GM19328 (cell line): ENCODE data around the gene POGLUT2.

Experiments
- ATAC-seq: cut with Tn5 transposase; IDR thresholded peaks from one replicate; pipeline ENCODE4 v1.9.1; 2021; ENCODE audit warnings: mild to moderate bottlenecking, moderate library complexity; ENCODE audit not compliant: unreplicated experiment

Gene POGLUT2

GRCh38 chr13:102798581-102799425 is at the start of gene POGLUT2, which contains the start of gene BIVM:
Gene POGLUT2 (minus strand): TSS chr13:102798976. CDS start chr13:102798670, 306 bp downstream.
Gene BIVM (plus strand): TSS chr13:102799119. CDS start chr13:102807268, 8,149 bp downstream.
- peak; percentile 69 for ATAC-seq

- no peak for ATAC-seq
These were observed 48.8 kb upstream of the POGLUT2 start for GRCh38 chr13:102847272-102848234.

- ATAC-seq: peak; percentile 36
These were observed 47.7 kb upstream of the POGLUT2 start for GRCh38 chr13:102846261-102847015.

DNA sequence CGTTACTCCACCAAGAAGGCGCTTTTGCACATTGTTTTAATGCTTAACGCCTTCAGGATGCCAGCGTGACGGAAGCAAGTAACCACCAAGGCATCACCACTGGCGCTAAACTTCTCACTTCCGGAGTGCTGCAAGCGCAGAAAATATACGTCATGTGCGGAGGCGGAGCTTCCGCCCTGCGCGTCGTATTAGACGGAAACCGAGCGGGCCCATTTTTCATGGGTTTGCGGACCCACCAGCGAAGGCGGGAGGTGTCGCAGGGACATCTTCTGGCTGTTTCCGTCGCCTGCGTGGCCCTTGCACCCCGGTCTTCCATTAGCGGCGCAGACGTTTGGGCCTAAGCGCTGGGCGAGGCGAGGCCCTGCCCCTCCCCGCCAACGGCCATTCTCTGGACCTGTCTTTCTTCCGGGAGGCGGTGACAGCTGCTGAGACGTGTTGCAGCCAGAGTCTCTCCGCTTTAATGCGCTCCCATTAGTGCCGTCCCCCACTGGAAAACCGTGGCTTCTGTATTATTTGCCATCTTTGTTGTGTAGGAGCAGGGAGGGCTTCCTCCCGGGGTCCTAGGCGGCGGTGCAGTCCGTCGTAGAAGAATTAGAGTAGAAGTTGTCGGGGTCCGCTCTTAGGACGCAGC is 47.0 kb upstream of the POGLUT2 start, which contains the start of gene ERCC5:
Gene ERCC5, plus strand, starts transcription at position 403 of the 631 bp plus-strand sequence. CDS start 235 bp downstream, outside the sequence.
- peak; percentile 79 for ATAC-seq

- peak; percentile 19 for ATAC-seq
These were observed 46.5 kb upstream of the POGLUT2 start for GRCh38 chr13:102845289-102845629.

GRCh38 chr13:102839462-102839861 is 40.7 kb upstream of the POGLUT2 start:
- no peak for ATAC-seq

GRCh38 chr13:102838982-102839381 is 40.2 kb upstream of the POGLUT2 start:
- ATAC-seq: no peak

GRCh38 chr13:102838273-102838672 is 39.5 kb upstream of the POGLUT2 start:
- ATAC-seq: no peak

- ATAC-seq: no peak
These were observed 37.7 kb upstream of the POGLUT2 start for GRCh38 chr13:102836471-102836870.

DNA sequence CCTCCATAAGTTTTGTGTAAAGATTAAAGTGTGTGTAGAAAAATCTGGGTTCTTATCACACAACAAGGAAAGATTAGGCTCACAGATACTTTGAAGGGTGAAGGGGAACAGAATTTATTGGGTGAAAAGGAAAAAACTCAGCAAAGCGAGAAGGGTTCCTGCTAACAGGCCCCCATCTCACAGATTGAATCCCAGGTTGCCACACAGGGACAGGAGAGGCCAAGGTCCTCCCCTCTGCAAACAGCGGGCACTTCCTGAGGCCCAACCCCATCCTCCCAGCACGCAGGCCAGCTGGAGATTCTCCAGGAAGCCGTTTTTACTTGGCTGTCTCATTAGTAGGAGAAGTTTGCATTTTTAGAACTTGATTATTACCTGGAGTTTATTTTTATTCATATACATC is 31.9 kb upstream of the POGLUT2 start:
- no peak for ATAC-seq

DNA sequence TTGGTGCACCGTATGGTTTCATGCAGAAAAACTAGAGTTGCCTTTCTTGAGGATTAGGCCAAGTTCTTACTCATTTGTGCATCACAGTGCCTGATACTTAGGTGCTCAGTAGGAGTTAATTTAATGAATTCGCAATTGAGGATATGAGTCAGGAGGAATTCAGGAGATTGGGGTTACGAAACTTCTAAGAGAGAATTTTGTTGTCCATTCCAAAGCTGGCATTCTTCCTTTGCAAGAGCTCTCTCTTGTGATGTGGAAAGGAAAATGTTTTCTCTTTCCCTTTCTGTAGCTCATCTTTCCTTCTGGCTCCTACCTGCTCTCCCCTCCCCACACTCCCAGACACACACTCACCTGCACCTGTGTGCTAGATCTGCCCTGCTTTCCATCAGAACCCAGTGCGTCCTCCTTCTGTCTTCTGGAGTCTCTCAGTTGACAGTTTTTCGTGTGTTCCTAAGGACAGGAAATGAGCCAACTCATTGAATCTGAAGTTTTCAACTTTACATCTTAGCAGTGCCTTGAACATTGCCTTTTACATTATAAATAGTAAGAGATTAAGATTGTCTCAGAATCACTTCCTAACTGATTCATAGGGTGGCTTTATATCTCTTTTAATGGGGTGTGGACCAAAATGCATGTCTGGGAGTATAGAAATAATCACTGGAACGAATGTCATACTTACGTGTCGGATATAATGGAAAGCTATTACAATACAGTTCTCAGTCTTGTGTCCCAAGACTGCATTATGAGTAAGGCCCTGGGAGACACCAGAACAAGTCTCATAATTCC is 27.3 kb upstream of the POGLUT2 start:
- ATAC-seq: no peak

DNA sequence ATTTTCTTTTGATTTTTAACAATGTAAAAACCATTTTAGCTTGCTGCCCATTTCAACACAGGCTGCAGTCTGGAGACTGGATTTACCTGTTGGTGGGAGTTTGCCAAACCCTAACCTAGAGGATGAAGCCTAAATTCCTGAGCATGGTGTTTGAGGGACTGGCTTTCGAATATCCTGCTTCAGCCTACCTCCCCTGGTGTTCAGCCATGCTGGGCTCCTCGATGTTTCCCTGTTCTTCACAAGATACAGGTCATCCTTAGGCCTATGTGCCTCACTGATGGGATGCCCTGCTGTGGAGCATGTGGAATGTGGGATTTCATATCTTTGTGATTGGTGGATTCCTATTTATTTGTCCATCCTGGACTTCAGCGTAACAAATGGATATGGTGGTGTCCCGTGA is 26.6 kb upstream of the POGLUT2 start:
- ATAC-seq: no peak

- no peak for ATAC-seq
These were observed 19.1 kb upstream of the POGLUT2 start for GRCh38 chr13:102817907-102818306.

DNA sequence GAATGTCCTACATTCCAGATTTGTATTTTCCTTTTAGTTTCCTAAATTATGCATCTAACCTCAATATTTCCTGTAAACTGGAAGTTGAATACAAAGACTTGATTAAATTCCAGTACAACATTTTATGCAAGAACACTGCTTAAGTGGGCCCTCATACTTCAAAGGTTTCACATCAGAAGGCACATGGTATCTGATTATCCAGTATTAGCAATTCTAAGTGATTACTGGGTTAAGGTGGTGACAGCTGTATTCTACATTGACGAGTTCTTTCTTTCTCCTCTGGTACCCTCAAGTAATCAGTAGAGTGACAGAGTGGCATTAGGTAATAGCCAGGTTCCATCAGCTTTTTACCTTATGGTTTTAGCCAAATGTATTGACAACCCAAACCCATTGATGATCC is 18.5 kb upstream of the POGLUT2 start:
- ATAC-seq: no peak

DNA sequence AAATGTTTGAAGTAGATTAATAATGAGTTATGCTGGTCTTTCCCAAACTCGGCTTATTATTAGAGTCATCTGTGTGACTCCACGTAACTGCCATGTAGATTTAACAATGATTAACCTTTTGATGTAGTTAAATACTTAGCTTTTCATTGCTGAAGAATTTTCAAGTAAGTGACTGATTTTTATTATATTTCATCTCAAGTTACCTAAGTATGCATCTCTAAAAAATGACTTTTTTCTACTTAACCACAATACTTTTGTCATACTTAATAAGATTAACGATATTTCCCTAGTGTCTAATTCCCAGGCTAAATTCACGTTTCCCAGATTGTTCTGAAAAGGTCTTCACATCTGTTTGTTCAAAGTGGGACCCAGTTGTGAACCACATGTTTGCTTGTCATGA is 17.9 kb upstream of the POGLUT2 start:
- ATAC-seq: no peak

- ATAC-seq: no peak
These were observed 17.0 kb upstream of the POGLUT2 start for GRCh38 chr13:102815788-102816187.

GRCh38 chr13:102814793-102815192 is 16.0 kb upstream of the POGLUT2 start:
- ATAC-seq: no peak

- ATAC-seq: no peak
These were observed 15.3 kb upstream of the POGLUT2 start for GRCh38 chr13:102814025-102814607.
